ENCODE data around the gene MYH11.

DNA sequence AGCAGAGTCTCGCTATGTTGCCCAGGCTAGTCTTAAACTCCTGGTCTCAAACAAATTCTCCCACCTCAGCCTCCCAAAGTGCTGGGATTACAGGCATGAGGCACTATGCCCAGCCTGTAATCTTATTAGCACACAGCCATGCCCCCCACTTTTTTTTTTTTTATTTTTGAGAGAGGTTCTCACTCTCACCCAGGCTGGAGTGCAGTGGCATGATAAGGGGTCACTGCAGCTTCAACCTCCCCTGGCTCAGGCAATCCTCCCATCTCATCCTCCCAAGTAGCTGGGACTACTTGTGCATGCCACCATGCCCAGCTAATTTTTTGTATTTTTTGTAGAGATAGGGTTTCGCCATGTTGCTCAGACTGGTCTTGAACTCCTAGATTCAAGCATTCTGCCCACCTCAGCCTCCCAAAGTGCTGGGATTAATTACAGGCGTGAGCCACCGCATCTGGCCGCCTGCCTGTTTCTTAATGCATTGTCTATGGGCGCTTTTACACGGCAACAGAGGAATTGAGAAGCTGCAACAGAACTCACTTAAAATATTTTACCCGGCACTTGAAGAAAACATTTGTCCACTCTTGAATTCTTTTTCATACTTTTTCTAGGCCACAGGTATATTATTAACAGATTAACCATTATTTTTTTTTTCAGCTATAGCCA, 40.4 kb upstream of the MYH11 start:
- TF ChIP-seq, protein P1, sequence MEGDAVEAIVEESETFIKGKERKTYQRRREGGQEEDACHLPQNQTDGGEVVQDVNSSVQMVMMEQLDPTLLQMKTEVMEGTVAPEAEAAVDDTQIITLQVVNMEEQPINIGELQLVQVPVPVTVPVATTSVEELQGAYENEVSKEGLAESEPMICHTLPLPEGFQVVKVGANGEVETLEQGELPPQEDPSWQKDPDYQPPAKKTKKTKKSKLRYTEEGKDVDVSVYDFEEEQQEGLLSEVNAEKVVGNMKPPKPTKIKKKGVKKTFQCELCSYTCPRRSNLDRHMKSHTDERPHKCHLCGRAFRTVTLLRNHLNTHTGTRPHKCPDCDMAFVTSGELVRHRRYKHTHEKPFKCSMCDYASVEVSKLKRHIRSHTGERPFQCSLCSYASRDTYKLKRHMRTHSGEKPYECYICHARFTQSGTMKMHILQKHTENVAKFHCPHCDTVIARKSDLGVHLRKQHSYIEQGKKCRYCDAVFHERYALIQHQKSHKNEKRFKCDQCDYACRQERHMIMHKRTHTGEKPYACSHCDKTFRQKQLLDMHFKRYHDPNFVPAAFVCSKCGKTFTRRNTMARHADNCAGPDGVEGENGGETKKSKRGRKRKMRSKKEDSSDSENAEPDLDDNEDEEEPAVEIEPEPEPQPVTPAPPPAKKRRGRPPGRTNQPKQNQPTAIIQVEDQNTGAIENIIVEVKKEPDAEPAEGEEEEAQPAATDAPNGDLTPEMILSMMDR (IDR thresholded peaks at IDR 0.05) = no peak
- no peak for TF ChIP-seq ZFX (IDR thresholded peaks at IDR 0.05; ENCODE audit: borderline replicate concordance)
